Stimulated activated naive CD4-positive, alpha-beta T cell treated with Interleukin-2 at 50 U/mL for 16 hours (primary cell): Measurements from ENCODE around the gene UNC45A.
"Not testable (repeated sequence)": the region's sequence is repeated elsewhere in the genome, so short reads cannot be mapped to it uniquely, and the experiment has no call there.

Experiments
- DNase-seq: peaks from one replicate; lab custom pipeline; 2025; lab: John Stamatoyannopoulos, UW

The UNC45A gene

DNA sequence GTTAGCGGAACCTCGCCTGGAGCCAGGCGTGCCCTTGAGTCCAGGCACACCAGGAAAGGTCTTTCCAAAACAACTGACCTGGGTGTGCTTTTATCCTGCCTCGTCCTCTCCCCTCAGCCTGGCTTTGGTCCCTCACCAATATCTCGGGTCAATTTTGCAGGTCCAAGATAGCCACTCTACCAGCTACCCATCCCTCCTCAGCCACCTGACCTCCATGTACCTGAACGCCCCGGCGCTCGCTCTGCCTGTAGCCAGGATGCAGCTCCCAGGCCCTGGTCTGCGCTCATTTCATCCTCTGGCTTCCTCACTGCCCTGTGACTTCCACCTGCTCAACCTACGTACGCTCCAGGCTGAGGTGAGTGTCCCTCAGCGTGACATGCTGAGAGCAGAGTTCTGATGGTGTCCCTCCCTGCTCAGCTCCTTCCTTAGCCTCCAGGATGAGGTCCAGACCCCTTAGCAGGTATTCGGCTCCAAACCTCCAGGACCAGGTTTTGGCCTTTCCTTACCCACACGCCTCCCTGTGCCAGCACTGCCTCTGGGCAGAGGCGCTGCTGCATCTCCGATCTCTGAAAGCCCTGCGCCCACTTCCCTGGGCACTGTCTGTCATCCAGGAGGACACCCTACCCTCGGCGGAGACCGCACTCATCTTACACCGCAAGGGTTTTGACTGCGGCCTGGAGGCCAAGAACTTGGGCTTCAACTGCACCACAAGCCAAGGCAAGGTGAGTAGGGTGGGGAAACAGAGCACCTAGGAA lies 16.9 kb upstream of the UNC45A start:
- DNase-seq = no peak

GRCh38 chr15:90918835-90919234 lies 16.2 kb upstream of the UNC45A start:
- no peak for DNase-seq

DNA sequence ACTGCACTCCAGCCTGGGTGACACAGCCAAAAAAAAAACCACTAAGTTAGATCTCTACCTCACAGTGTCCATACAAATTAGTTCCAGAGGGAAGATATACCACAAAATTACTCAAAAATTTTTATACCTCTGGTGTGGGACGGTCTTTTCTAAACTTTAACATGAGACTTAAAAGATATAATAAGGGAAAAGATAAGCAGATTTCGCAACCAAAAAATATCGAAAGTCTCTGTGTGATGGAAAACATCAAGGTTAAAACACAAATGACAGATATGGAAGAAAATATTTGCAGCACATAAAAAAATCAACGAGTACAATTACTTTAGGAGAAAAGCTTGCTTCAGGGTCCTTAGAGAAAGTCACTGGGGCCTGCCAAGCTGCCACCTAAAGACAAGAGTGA lies 13.2 kb upstream of the UNC45A start:
- no peak for DNase-seq

- DNase-seq = peak; percentile 6
Observed at GRCh38 chr15:90922712-90923322, 12.3 kb upstream of the UNC45A start.

DNA sequence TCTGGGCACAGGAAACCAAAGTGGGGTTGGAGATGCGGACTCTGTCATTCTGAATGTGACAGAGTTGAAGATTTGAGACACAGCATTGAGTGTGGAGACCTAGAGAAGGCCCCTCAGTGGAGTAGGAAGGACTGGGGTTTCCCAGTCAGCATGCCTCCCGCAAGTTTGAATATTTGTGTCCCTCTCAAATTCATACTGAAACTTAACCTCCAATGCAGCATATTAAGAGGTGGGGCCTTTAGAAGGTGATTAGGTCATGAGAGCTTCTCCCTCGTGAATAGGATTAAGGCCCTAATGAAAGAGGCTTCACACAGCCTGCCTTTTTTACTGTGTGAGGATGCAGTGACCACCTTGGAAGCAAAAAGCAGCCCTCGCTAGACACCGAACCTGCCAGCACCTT lies 10.7 kb upstream of the UNC45A start:
- DNase-seq = no peak

DNA sequence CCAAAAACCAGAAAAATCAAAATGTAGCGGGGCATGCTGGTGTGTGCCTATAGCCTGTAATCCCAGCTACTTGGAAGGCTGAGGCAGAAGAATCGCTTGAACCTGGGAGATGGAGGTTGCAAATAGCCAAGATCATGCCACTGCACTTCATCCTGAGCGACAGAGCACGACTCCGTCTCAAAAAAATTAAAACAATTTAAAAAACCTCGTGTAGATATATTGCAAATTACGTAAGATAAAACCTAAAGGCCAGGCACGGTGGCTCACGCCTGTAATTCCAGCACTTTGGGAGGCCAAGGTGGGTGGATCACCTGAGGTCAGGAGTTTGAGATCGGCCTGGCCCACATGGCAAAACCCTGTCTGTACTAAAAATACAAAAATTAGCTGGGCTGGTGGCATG lies 8.3 kb upstream of the UNC45A start:
- not testable (repeated sequence) for DNase-seq

DNA sequence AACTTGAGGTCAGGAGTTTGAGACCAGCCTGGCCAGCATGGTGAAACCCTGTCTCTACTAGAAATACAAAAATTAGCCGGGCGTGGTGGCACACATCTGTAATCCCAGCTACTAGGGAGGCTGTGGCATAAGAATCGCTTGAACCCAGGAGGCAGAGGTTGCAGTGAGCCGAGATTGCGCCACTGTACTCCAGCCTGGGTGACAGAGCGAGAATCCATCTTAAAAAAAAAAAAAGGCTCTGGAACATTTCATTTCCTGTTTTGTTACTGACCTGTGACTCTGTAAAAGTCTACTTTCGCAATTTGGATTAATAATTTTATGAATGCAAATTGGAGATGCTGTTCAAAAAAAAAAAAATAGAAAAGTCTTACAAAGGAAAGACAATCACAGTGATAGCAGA lies 7.0 kb upstream of the UNC45A start:
- DNase-seq = not testable (repeated sequence)

- no peak for DNase-seq
Observed at GRCh38 chr15:90929246-90930019, 5.7 kb upstream of the UNC45A start.

DNA sequence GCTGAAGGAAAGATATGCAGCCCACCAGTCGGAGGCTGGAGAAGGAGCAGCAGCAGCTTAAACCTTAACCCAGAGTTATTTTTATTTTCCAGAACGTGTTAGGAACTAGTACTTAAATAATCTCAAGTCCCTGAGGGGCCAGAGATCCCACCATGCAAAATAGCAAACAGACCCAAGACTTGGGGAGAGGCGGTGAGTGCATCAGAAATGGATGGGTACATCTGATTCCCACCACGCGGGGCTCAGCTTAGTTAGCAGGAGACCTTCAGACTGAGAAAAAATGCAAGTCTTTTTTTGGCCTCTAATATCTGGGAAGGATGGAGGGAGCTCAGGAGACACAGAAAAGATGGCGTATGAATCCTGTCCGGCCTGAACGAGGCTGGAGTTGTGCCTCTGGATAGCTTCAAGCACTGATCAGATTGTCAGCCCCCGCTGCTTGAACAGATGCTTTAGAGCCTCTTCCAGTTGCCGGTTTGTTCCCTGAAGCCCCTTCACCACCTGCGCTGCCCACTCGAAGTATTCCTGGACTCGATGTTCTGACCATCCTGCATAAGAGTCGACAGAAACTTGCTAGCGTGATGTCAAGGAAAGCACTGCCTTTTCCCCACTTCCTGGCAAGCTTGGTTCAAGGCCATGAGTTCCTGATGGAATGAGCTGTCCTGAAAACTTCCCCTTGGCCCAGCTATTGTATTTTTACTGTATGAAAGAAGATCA lies 4.1 kb upstream of the UNC45A start:
- DNase-seq = no peak

DNA sequence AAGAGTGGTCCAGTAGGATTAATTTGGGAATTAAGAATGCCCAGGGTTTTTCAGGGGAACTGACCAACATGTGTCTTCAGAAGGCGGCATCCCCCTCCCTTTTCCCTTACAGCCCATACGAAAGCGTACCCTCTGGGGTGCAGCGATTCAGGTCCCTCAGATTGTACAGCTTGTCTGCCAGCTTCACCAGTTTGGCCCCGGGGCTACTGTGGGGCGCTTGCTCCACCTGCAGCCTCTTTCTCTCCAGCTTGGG lies 3.6 kb upstream of the UNC45A start:
- no peak for DNase-seq

DNA sequence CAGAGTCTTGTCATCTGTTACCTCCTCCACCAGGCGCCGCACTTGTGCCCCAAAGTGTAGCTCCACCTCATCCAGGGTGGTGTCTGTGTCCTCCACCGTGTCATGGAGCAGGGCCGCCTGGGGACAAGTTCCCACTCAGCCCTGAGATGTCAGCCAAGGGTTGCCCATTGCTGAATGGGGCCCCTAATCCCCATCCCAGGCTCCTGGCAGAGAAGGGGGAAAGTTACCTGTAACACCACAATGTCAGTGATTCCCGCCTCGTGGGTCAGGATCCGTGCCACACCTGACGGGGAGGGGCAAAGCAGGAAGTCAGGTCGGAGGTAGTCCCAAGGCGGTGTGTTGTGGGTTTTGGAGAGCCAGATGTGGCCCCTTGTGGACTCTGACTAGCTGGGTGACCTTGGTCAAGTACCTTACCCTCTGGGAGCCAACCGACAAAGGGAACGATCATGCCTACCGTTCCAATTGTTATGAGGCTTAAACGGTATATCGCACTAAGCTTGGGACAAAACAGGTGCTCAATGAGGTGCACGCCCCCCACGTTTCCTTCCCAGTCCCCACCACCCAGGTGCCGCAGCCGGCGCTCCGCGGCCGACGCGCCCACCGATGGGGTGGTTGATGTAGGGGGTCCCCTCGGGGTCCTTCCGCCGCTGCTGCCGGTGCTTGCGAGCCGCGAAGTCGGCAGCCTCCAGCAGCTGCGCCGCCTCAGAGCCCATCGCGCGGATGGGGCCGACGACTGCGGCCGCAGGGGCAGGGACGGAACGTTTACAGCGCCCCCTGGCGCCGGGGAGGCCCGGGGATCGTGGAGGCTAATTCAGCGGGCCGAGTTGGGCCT lies 3.0 kb upstream of the UNC45A start, which contains the start of gene HDDC3:
HDDC3 (minus strand) TSS at position 722 of the 832 bp plus-strand sequence; CDS start at position 713, 9 bp downstream.
- DNase-seq = peak; percentile 85

- DNase-seq = no peak
Observed at GRCh38 chr15:90932660-90932991, 2.5 kb upstream of the UNC45A start.

DNA sequence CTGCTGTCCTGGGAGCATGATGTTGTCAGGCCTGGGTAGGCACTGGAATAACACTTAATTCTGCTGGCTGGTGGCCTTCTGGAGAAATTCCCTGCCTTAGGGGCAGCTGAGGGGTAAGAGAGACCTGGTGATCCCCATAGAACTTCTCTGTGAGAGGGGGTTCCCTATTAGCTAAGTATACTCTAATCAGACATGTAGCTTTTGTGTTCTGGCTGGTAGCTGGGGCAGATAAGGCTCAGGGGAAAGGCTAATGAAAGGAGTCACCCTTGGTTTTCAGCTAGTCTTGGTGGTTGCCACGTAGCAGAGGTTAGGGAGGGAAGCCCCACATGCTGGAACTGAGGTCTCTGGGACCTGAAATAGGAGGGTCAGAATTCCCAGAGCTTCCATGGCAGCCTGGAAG lies 1.8 kb upstream of the UNC45A start:
- no peak for DNase-seq

DNA sequence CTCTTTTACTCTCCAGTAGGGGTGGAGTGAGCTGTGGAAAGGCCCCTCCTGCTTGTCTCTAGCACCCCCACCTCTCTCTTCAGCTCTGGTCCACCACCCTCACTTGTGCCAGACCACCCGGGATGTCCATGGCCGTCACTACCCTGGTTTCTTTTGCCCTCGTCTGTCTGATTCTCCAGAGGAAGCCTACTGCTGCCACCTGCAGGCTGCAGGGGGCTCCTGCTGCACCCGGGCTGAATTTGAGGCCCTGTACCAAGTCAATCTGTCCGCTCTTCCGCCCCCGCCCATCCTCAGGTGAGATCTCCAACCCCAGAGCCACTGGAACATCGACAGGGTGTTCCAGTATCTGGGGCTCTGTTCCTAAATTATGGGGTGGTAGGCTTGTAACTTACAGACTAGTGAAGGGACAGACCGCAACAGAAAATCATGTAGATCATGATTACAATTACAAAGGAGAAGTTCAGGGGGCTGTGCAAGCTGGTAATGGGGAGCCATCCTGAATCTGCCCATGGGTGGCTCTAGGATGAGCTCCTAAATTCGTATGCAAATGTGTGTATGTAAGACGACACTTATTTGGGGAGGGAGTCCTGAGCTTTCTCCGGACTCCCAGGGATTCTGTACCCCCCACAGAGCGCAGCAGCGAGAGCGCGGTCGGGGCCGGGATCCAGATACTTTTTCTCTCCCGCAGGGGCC lies 683 bp upstream of the UNC45A start:
- DNase-seq = peak; percentile 87

- DNase-seq = no peak
Observed at GRCh38 chr15:90936823-90937222, 1.7 kb downstream of the UNC45A start.

- DNase-seq = no peak
Observed at GRCh38 chr15:90938261-90938660, 3.2 kb downstream of the UNC45A start.

GRCh38 chr15:90939756-90940155 lies 4.7 kb downstream of the UNC45A start:
- no peak for DNase-seq

- no peak for DNase-seq
Observed at GRCh38 chr15:90941038-90941437, 6.0 kb downstream of the UNC45A start.

DNA sequence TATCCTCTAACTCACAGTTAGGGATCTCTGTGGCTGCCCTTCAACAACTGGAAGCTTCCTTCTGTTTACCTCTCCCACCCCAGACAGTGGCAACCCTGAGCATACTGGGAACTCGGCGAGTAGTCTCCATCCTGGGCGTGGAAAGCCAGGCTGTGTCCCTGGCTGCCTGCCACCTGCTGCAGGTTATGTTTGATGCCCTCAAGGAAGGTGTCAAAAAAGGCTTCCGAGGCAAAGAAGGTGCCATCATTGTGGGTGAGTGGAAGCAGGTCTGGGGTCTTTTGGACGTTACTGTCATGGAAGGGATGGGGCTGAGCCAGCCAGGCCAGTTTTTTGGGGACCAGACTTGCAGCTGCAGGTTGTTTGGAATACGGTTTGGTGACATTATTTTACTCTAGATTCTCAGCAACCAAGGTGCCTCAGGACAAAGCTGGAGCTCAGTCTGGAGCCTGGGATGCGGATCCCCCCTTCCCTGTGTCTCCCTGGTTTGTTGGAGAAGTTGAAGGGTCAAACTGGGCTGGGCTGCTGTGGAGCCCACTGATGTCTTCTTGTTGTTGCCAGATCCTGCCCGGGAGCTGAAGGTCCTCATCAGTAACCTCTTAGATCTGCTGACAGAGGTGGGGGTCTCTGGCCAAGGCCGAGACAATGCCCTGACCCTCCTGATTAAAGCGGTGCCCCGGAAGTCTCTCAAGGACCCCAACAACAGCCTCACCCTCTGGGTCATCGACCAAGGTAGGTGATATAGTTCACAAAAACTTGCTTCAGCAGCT lies 7.5 kb downstream of the UNC45A start:
- DNase-seq = no peak

DNA sequence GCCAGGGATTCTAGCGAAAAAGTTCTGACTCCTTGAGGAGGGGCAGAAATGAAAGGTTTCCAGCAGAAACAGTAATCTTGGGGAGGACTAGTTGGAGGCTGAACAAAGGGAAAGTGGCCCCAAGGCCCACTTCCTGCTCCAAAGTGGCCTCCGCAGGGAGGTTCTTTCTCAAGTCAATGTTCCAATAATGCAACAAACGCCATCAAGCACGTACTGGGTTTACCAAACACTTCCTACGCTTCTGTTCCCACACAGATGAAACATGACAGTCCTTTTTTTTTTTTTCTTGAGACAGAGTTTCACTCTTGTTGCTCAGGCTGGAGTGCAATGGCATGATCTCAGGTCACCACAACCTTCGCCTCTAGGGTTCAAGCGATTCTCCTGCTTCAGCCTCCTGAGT lies 10.0 kb downstream of the UNC45A start:
- no peak for DNase-seq
